GM19468 (cell line): Measurements from ENCODE around the gene GNG12.

Experiments used
- ATAC-seq: cut with Tn5 transposase; IDR thresholded peaks from one replicate; pipeline ENCODE4 v1.9.1; 2021; ENCODE audit warnings: mild to moderate bottlenecking, moderate library complexity, moderate number of reproducible peaks; ENCODE audit not compliant: unreplicated experiment; ENCODE audit errors: extremely low read depth

GNG12 gene

GRCh38 chr1:67816506-67816905 is 16.8 kb downstream of the GNG12 start:
- ATAC-seq = no peak

- ATAC-seq = no peak
These were observed 17.2 kb downstream of the GNG12 start for GRCh38 chr1:67816095-67816475.

GRCh38 chr1:67815303-67816094 is 17.8 kb downstream of the GNG12 start:
- ATAC-seq = no peak

GRCh38 chr1:67814121-67814772 is 19.0 kb downstream of the GNG12 start:
- no peak for ATAC-seq

GRCh38 chr1:67812226-67812625 is 21.0 kb downstream of the GNG12 start:
- ATAC-seq = no peak

GRCh38 chr1:67811781-67812180 is 21.5 kb downstream of the GNG12 start:
- no peak for ATAC-seq

GRCh38 chr1:67809887-67810286 is 23.4 kb downstream of the GNG12 start:
- no peak for ATAC-seq

GRCh38 chr1:67807282-67807681 is 26.0 kb downstream of the GNG12 start:
- no peak for ATAC-seq

- ATAC-seq = no peak
These were observed 28.6 kb downstream of the GNG12 start for GRCh38 chr1:67804710-67805109.

GRCh38 chr1:67803380-67804279 is 29.6 kb downstream of the GNG12 start:
- ATAC-seq = no peak

GRCh38 chr1:67802565-67802964 is 30.7 kb downstream of the GNG12 start:
- ATAC-seq = no peak

GRCh38 chr1:67801903-67802302 is 31.4 kb downstream of the GNG12 start:
- no peak for ATAC-seq

- ATAC-seq = no peak
These were observed 37.9 kb downstream of the GNG12 start for GRCh38 chr1:67795179-67795912.

- no peak for ATAC-seq
These were observed 39.7 kb downstream of the GNG12 start for GRCh38 chr1:67793562-67793961.

GRCh38 chr1:67792741-67793458 is 40.4 kb downstream of the GNG12 start:
- no peak for ATAC-seq

GRCh38 chr1:67792103-67792502 is 41.2 kb downstream of the GNG12 start:
- no peak for ATAC-seq

- ATAC-seq = no peak
These were observed 41.6 kb downstream of the GNG12 start for GRCh38 chr1:67791686-67792085.

GRCh38 chr1:67791261-67791660 is 42.0 kb downstream of the GNG12 start:
- ATAC-seq = no peak

- ATAC-seq = no peak
These were observed 43.0 kb downstream of the GNG12 start for GRCh38 chr1:67790201-67790692.
